IMR-90 (cell line): Measurements from ENCODE around the gene TBCD.

ENCODE experiments used
- CEBPB ChIP-seq: IDR thresholded peaks from 2 replicates; pipeline ENCODE4 v1.6.1; 2012; ENCODE audit warnings: low read depth, low read length, improper control_type of control experiment
- MAFK ChIP-seq: IDR thresholded peaks from 2 replicates; pipeline ENCODE4 v1.6.1; 2012; ENCODE audit warnings: low read depth, low read length, improper control_type of control experiment
- POLR2A ChIP-seq: IDR thresholded peaks from 2 replicates; pipeline ENCODE4 v1.6.1; 2012; ENCODE audit warnings: mild to moderate bottlenecking, low read depth, low read length
- TF ChIP-seq, protein P1 (sequence below): conservative IDR thresholded peaks from 2 replicates; pipeline ENCODE4 v1.5.1; 2012; ENCODE audit warnings: mild to moderate bottlenecking, low read depth, low read length, improper control_type of control experiment

GRCh38 chr17:82845163-82845807 is 93.4 kb downstream of the TBCD start:
- TF ChIP-seq CEBPB, result no peak
- TF ChIP-seq, protein P1, sequence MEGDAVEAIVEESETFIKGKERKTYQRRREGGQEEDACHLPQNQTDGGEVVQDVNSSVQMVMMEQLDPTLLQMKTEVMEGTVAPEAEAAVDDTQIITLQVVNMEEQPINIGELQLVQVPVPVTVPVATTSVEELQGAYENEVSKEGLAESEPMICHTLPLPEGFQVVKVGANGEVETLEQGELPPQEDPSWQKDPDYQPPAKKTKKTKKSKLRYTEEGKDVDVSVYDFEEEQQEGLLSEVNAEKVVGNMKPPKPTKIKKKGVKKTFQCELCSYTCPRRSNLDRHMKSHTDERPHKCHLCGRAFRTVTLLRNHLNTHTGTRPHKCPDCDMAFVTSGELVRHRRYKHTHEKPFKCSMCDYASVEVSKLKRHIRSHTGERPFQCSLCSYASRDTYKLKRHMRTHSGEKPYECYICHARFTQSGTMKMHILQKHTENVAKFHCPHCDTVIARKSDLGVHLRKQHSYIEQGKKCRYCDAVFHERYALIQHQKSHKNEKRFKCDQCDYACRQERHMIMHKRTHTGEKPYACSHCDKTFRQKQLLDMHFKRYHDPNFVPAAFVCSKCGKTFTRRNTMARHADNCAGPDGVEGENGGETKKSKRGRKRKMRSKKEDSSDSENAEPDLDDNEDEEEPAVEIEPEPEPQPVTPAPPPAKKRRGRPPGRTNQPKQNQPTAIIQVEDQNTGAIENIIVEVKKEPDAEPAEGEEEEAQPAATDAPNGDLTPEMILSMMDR, result no peak
- no peak for TF ChIP-seq MAFK
- TF ChIP-seq POLR2A, result no peak
